ENCODE data around the gene PZP.

Gene PZP

DNA sequence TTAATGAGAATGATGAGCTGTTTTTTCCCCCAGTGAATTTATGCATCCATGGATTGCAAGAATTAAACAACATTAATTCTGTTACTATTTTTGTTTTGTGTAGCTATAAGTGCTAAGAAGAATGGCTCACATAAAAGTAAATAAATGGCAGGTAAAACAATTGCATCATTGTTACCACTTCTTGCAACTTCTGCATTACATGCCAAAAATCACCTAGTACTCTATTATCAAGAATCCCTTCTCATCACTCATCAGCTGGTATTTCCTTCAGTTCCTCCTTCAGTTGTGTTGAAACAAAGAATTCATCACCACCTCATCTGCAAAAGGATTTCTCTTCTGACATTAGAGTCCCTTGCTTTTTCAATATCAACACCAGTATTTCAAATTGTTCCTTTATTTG is 93.2 kb downstream of the PZP start:
- Histone ChIP-seq H3K36me3 (ENCODE audit: low read depth) (no peaks in the 10 kb centered on the region), H3K4me1 (ENCODE audit: insufficient read depth, poor library complexity, severe bottlenecking) (no peaks in the 10 kb centered on the region), H3K4me3 (ENCODE audit: severe bottlenecking) (no peak overlapping the region), H3K27ac (ENCODE audit: poor library complexity, severe bottlenecking) (no peak overlapping the region), H3K9me3 (ENCODE audit: severe bottlenecking) (no peaks in the 10 kb centered on the region), H3K27me3 (ENCODE audit: insufficient read depth, poor library complexity, severe bottlenecking) (no peaks in the 10 kb centered on the region)
- TF ChIP-seq, protein P1, sequence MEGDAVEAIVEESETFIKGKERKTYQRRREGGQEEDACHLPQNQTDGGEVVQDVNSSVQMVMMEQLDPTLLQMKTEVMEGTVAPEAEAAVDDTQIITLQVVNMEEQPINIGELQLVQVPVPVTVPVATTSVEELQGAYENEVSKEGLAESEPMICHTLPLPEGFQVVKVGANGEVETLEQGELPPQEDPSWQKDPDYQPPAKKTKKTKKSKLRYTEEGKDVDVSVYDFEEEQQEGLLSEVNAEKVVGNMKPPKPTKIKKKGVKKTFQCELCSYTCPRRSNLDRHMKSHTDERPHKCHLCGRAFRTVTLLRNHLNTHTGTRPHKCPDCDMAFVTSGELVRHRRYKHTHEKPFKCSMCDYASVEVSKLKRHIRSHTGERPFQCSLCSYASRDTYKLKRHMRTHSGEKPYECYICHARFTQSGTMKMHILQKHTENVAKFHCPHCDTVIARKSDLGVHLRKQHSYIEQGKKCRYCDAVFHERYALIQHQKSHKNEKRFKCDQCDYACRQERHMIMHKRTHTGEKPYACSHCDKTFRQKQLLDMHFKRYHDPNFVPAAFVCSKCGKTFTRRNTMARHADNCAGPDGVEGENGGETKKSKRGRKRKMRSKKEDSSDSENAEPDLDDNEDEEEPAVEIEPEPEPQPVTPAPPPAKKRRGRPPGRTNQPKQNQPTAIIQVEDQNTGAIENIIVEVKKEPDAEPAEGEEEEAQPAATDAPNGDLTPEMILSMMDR (IDR thresholded peaks at IDR 0.05; ENCODE audit: poor library complexity, severe bottlenecking), result no peak
- no peak for ATAC-seq (ENCODE audit: low read depth)
- DNase-seq (ENCODE audit: low spot score), result no peak

- Histone ChIP-seq H3K36me3 (ENCODE audit: low read depth) (no peaks in the 10 kb centered on the region), H3K4me3 (ENCODE audit: severe bottlenecking) (no peak overlapping the region), H3K4me1 (ENCODE audit: insufficient read depth, poor library complexity, severe bottlenecking) (no peaks in the 10 kb centered on the region), H3K27me3 (ENCODE audit: insufficient read depth, poor library complexity, severe bottlenecking) (no peaks in the 10 kb centered on the region), H3K27ac (ENCODE audit: poor library complexity, severe bottlenecking) (no peak overlapping the region), H3K9me3 (ENCODE audit: severe bottlenecking) (no peaks in the 10 kb centered on the region)
- ATAC-seq (ENCODE audit: low read depth), result no peak
- DNase-seq (ENCODE audit: low spot score), result no peak
- TF ChIP-seq, protein P1 (IDR thresholded peaks at IDR 0.05; ENCODE audit: poor library complexity, severe bottlenecking), result no peak
Observed at GRCh38 chr12:9113987-9114309, 94.2 kb downstream of the PZP start.

GRCh38 chr12:9113296-9113986 is 94.8 kb downstream of the PZP start:
- H3K9me3 ChIP-seq (ENCODE audit: severe bottlenecking), result no peaks in the 10 kb centered on the region
- H3K4me1 ChIP-seq (ENCODE audit: insufficient read depth, poor library complexity, severe bottlenecking), result no peaks in the 10 kb centered on the region
- no peaks in the 10 kb centered on the region for H3K27me3 ChIP-seq (ENCODE audit: insufficient read depth, poor library complexity, severe bottlenecking)
- no peak for ATAC-seq (ENCODE audit: low read depth)
- no peaks in the 10 kb centered on the region for H3K36me3 ChIP-seq (ENCODE audit: low read depth)
- H3K4me3 ChIP-seq (ENCODE audit: severe bottlenecking), result no peak overlapping the region
- TF ChIP-seq, protein P1 (IDR thresholded peaks at IDR 0.05; ENCODE audit: poor library complexity, severe bottlenecking), result no peak
- no peak overlapping the region for H3K27ac ChIP-seq (ENCODE audit: poor library complexity, severe bottlenecking)
- no peak for DNase-seq (ENCODE audit: low spot score)

DNA sequence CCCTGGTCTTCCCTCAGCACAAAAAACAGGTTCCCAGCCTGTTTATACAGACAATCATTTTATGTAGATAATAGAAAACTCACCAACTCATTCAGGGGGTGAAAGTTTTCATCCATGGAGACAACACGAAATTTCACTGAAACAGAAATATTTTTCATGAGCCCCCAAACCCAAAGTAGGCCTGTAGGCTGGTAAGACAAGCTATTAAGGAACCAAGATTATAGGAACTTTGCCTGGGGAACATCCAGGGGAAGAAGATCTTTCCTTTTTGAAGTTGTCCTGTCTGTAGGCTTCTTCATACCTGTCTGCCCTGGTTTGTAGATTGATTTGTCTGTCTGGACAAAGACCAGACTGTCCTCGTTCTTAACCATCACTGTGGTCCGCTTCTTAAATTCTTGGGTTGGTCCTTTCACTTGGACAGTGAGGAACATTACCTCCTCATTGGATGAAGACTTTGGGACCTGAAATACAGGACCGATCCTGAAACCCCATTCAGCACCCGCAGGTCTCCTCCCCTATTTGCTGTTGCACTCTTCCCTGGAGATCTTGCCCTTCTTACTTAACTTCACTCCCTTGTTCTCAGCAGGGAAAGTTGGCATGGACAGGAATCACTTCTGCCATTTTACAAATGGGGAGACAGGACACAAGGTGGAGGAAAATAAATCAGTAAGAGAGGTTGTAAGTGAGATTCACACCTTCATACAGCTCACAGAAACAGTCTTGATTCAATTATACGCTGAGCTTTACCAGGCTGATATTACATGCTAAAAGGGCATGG is 95.9 kb downstream of the PZP start:
- no peak overlapping the region for H3K27ac ChIP-seq (ENCODE audit: poor library complexity, severe bottlenecking)
- ATAC-seq (ENCODE audit: low read depth) (no peak), DNase-seq (ENCODE audit: low spot score) (no peak)
- no peak overlapping the region for H3K4me3 ChIP-seq (ENCODE audit: severe bottlenecking)
- no peaks in the 10 kb centered on the region for H3K4me1 ChIP-seq (ENCODE audit: insufficient read depth, poor library complexity, severe bottlenecking)
- TF ChIP-seq, protein P1 (IDR thresholded peaks at IDR 0.05; ENCODE audit: poor library complexity, severe bottlenecking), result no peak
- H3K27me3 ChIP-seq (ENCODE audit: insufficient read depth, poor library complexity, severe bottlenecking), result no peaks in the 10 kb centered on the region
- no peaks in the 10 kb centered on the region for H3K36me3 ChIP-seq (ENCODE audit: low read depth)
- no peaks in the 10 kb centered on the region for H3K9me3 ChIP-seq (ENCODE audit: severe bottlenecking)

GRCh38 chr12:9111525-9111924 is 96.7 kb downstream of the PZP start:
- H3K4me3 ChIP-seq (ENCODE audit: severe bottlenecking), result no peak overlapping the region
- no peaks in the 10 kb centered on the region for H3K4me1 ChIP-seq (ENCODE audit: insufficient read depth, poor library complexity, severe bottlenecking)
- no peaks in the 10 kb centered on the region for H3K27me3 ChIP-seq (ENCODE audit: insufficient read depth, poor library complexity, severe bottlenecking)
- DNase-seq (ENCODE audit: low spot score), result no peak
- TF ChIP-seq, protein P1 (IDR thresholded peaks at IDR 0.05; ENCODE audit: poor library complexity, severe bottlenecking), result no peak
- no peaks in the 10 kb centered on the region for H3K9me3 ChIP-seq (ENCODE audit: severe bottlenecking)
- no peak overlapping the region for H3K27ac ChIP-seq (ENCODE audit: poor library complexity, severe bottlenecking)
- ATAC-seq (ENCODE audit: low read depth), result no peak
- H3K36me3 ChIP-seq (ENCODE audit: low read depth), result no peaks in the 10 kb centered on the region
